NT2/D1 (cell line): ENCODE results near the gene RUNX3.

Source experiments
- DNase-seq: peaks from one replicate; pipeline ENCODE4 v3.0.0-alpha.2; 2011; ENCODE audit warnings: low read depth, low spot score
- H3K27me3 ChIP-seq: 2 replicates; pipeline ENCODE4 v1.6.0; 2011; ENCODE audit warnings: mild to moderate bottlenecking; ENCODE audit not compliant: insufficient read length, insufficient read depth
- H3K36me3 ChIP-seq: 2 replicates; pipeline ENCODE4 v1.6.1; 2011; ENCODE audit warnings: mild to moderate bottlenecking, low read length, mixed read lengths; ENCODE audit not compliant: insufficient read depth, insufficient read length
- H3K4me1 ChIP-seq: 2 replicates; pipeline ENCODE4 v1.5.1; 2011; ENCODE audit not compliant: insufficient read depth, insufficient read length
- H3K4me3 ChIP-seq: 2 replicates; pipeline ENCODE4 v1.5.1; 2011; ENCODE audit warnings: low read depth; ENCODE audit not compliant: insufficient read length
- H3K9ac ChIP-seq: 2 replicates; pipeline ENCODE4 v1.6.0; 2011; ENCODE audit warnings: low read depth; ENCODE audit not compliant: insufficient read length
- H3K9me3 ChIP-seq: 2 replicates; pipeline ENCODE4 v1.5.1; 2011; ENCODE audit warnings: mild to moderate bottlenecking, low read length; ENCODE audit not compliant: insufficient read depth
- SUZ12 ChIP-seq: IDR thresholded peaks from 2 replicates; pipeline ENCODE4 v1.6.1; 2011; ENCODE audit not compliant: insufficient read length, insufficient read depth; ENCODE audit errors: extremely low read depth
- YY1 ChIP-seq: IDR thresholded peaks from 2 replicates; pipeline ENCODE4 v1.6.1; 2011; ENCODE audit not compliant: insufficient read length, insufficient read depth
- ZNF274 ChIP-seq: IDR thresholded peaks from 2 replicates; pipeline ENCODE4 v1.6.1; 2011; ENCODE audit warnings: mild to moderate bottlenecking, low read depth, low read length

The RUNX3 gene

DNA sequence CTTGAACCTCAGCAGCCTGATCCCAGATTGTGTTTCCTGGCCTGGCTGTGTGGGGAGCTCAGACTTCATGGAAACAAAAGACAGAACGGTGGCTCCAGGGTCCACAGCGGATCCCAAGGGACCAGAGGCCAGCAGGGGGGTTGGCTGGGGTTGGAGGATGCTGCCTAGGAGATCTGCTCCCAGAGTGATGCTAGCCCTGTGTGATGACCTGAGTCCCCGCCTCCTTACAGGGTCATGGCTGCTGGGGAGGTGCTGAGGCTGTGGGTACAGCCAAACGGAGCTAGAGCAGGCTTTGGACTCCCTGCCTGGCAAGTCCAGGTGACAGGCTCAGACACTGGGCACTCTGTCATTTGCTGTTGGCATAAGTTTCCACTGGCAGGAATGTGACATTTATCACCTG lies 11.5 kb upstream of the RUNX3 start:
- H3K4me1 ChIP-seq = peaks cover 23% of the 10 kb centered on the region
- H3K36me3 ChIP-seq = no peaks in the 10 kb centered on the region
- H3K9ac ChIP-seq = no peak overlapping the region
- no peaks in the 10 kb centered on the region for H3K9me3 ChIP-seq
- H3K4me3 ChIP-seq = no peak overlapping the region
- TF ChIP-seq YY1 (no peak), SUZ12 (no peak), ZNF274 (no peak)
- no peak for DNase-seq
- H3K27me3 ChIP-seq = no peaks in the 10 kb centered on the region

DNA sequence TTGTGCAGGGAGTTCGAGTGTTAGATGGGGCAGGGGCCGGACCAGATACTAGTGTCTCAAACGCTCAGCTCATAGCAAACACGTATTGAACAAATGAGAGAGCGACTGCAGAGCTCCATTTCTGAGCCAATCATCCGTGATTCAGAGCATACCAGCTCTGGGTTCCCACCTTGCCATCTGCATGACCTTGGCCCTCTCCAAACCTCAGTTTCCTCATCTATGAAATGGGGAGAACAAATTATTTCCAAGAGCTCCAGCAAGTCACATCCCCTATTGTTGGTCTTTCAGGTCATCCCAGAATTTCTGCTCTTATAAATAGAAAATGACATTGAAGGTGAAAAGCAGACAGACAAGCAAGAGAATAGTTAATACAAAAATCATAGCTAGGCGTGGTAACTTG lies 10.2 kb upstream of the RUNX3 start:
- TF ChIP-seq SUZ12 (no peak), YY1 (no peak), ZNF274 (no peak)
- H3K4me1 ChIP-seq = peaks cover 23% of the 10 kb centered on the region
- no peak for DNase-seq
- H3K27me3 ChIP-seq = no peaks in the 10 kb centered on the region
- no peak overlapping the region for H3K4me3 ChIP-seq
- H3K36me3 ChIP-seq = no peaks in the 10 kb centered on the region
- H3K9ac ChIP-seq = no peak overlapping the region
- H3K9me3 ChIP-seq = no peaks in the 10 kb centered on the region

DNA sequence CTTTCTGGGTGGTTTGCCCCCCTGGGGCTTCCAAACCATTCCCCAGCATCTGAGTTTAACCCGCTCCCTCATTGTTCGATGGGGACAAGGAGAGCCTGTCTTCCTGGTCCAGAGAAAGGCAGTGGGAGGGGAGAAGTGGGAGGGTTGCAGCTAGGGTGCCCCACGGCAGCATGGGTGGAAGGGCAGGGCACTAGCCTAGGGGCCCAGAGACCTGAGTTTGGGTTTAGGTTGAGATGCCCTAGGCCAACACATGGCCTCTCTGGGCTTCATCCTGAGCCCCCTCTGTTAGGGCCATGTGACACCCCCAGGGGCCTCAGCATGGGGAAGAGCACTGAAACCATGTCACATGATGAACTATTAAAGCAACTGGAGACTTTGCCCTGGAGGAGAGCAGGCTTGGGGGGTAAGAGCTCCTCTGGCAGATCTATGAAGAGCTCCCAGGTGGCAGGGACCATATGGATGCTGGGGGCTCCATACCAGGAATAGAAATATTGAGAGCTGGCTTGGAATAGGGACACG lies 9.7 kb upstream of the RUNX3 start:
- H3K4me1 ChIP-seq = peaks cover 25% of the 10 kb centered on the region
- H3K9me3 ChIP-seq = no peaks in the 10 kb centered on the region
- DNase-seq = no peak
- H3K27me3 ChIP-seq = no peaks in the 10 kb centered on the region
- H3K9ac ChIP-seq = no peak overlapping the region
- H3K4me3 ChIP-seq = no peak overlapping the region
- TF ChIP-seq SUZ12 = no peak
- TF ChIP-seq YY1 = no peak
- no peak for TF ChIP-seq ZNF274
- no peaks in the 10 kb centered on the region for H3K36me3 ChIP-seq

DNA sequence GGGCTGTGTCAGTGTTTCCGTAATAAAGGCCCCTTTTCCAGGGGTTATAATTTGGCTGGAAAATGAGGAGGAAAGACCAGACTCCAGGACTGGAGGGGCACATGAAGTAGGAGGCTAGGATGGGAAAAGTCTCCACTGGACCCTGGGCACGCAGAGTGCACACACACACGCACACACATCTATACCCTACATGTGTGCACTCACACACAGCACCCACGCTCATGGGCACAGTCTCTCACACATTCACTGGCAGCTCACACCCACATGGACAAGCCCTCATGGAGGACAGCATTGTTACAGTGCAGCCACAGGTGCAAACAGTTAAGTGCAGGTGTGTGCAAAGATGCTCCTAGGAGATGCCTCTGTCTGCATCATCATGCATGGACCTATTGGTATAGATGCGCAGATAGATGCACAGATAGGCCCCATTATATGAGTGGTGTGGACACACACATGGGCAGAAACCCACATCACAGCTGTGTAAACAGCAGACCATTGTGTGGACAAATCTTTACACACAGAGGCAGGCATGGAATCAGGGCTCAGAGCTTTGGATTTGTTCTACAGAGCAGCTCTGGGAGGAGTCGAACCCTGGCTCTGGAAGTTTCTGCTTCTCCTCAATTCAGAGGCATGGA lies 9.1 kb upstream of the RUNX3 start:
- Histone ChIP-seq H3K4me1 (peaks cover 29% of the 10 kb centered on the region), H3K9me3 (no peaks in the 10 kb centered on the region), H3K36me3 (no peaks in the 10 kb centered on the region), H3K9ac (no peak overlapping the region), H3K27me3 (peaks cover 2% of the 10 kb centered on the region), H3K4me3 (no peak overlapping the region)
- TF ChIP-seq YY1 = no peak
- no peak for TF ChIP-seq SUZ12
- TF ChIP-seq ZNF274 = no peak
- DNase-seq = no peak

DNA sequence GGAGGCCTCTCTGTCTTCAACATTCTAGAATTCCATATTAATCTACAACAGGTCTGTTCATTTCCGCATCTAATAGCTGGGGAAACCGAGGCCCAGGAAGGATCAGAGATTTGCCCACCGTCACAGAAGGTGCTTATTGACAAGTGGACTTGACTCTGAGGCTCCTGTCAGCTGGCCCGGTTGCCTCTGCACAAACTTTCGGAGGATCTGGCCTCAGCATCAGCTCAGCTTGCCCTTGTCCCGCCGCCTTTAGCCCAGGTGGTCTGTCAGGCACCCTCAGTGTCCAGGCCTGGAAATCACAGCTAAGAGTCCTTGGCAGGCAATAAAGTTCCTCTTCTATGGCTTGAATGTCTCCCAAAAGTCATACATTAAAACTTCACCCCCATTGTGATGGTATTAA lies 8.2 kb upstream of the RUNX3 start:
- no peak for DNase-seq
- H3K4me1 ChIP-seq = peaks cover 33% of the 10 kb centered on the region
- no peaks in the 10 kb centered on the region for H3K9me3 ChIP-seq
- H3K9ac ChIP-seq = no peak overlapping the region
- H3K27me3 ChIP-seq = peaks cover 10% of the 10 kb centered on the region
- no peak overlapping the region for H3K4me3 ChIP-seq
- TF ChIP-seq YY1 = no peak
- TF ChIP-seq ZNF274 = no peak
- no peak for TF ChIP-seq SUZ12
- H3K36me3 ChIP-seq = no peaks in the 10 kb centered on the region

DNA sequence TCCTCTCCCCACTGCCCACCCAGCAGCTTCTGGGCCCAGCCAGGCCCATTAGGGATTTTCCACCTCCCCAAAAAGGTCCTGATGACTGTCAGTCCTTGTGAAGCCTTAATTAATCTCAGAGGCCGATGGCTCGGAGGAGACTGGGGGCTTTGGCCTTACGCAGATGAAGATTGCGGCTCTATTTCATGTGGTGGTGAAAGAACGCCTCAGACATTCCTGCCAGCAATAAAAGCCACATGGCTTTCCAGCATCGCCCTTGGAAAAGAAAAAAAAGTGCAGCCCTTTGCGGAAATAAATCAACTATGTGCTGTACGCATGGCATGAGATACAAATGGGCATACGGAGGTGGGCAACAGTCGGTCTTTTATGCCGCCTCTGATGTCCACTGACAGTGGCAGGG lies 6.6 kb upstream of the RUNX3 start:
- no peaks in the 10 kb centered on the region for H3K9me3 ChIP-seq
- H3K4me1 ChIP-seq = peaks cover 39% of the 10 kb centered on the region
- H3K36me3 ChIP-seq = no peaks in the 10 kb centered on the region
- H3K27me3 ChIP-seq = peaks cover 25% of the 10 kb centered on the region
- DNase-seq = no peak
- peak overlapping the region; percentile 47 for H3K9ac ChIP-seq
- H3K4me3 ChIP-seq = no peak overlapping the region
- no peak for TF ChIP-seq SUZ12

DNA sequence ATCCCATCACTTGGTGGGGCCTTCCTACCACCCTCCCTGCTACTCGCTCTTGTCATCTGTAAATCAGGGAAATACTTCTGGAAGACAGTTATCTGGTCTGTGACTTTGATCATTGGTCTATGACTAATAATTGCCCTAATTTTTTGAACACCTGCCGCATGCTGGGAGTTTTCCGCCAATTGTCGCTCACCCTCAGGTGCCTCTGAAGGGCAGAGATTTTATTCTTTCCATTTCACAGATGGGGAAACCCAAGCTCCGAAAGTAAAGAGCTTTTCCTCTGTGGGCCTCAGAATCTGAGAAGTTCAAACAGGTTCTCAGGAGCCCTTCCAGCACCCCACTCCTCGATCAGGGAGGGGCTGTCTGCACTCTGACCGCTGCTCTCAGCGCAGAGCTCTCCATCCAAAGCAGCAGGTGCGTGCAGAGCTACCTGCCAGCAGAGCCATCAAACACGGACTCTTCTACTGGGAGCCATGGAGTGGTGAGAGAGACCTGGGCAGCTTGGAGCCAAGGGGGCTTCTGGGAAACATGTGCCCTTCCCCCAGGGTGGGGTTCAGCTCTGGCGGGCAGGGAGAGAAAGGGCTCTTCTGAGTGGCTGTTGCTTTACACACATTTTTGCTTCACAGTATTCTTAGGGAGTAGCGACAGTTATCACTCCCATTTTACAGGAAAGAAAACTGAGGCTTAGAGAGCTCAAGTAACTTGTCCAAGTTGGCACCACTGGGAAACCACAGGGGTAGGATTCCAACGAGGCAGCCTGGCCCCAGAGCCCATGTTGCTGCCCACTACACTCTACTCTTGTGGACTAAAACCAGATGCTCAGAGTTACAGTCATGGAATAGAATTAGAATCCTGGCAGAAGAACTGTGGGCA lies 5.8 kb upstream of the RUNX3 start:
- Histone ChIP-seq H3K4me3 (no peak overlapping the region), H3K36me3 (no peaks in the 10 kb centered on the region), H3K27me3 (peaks cover 34% of the 10 kb centered on the region), H3K9ac (peak overlapping the region; percentile 47), H3K9me3 (no peaks in the 10 kb centered on the region), H3K4me1 (peaks cover 32% of the 10 kb centered on the region)
- no peak for TF ChIP-seq YY1
- no peak for TF ChIP-seq SUZ12
- no peak for TF ChIP-seq ZNF274
- no peak for DNase-seq
